Endothelial cell of umbilical vein (primary cell): ENCODE measurements around the gene EPHA5.

Experiments used
- EZH2 ChIP-seq: IDR thresholded peaks from 2 replicates; pipeline ENCODE4 v1.6.1; 2012; ENCODE audit warnings: borderline replicate concordance, low read depth, mild to moderate bottlenecking, moderate library complexity, low read length, inconsistent platforms; ENCODE audit not compliant: severe bottlenecking
- POLR2AphosphoS5 ChIP-seq: IDR thresholded peaks from 2 replicates; pipeline ENCODE4 v1.6.1; 2012; ENCODE audit warnings: low read depth, mild to moderate bottlenecking, control low read depth, low read length, moderate library complexity; ENCODE audit not compliant: insufficient read depth

DNA sequence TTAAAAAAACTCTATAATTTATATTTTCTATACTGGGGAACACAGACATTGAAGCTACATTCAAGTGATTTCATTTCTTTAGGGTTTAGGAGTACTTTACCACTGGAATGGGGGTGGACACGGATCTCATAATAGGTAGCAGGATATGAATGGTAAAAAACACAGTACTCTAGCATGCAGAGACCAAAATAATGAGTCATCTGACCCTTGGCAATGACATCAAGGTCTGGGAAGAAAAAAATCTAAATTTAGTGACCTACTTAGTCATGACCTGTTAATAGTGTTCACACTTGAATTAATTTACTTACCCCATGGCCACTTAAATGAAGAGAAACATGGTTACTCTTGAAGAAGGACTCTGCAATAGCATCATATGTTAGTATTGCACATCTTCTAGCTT, 187.9 kb downstream of the EPHA5 start:
- TF ChIP-seq POLR2AphosphoS5 (no peak), EZH2 (no peak)
